T1000 (cell line): ENCODE measurements around the gene PLA2G2F.
"Not testable (repeated sequence)": the region's sequence is repeated elsewhere in the genome, so short reads cannot be mapped to it uniquely, and the experiment has no call there.

Experiments
- DNase-seq: peaks from one replicate; lab custom pipeline; 2025; ENCODE audit warnings: mixed read lengths; lab: John Stamatoyannopoulos, UW

PLA2G2F gene

DNA sequence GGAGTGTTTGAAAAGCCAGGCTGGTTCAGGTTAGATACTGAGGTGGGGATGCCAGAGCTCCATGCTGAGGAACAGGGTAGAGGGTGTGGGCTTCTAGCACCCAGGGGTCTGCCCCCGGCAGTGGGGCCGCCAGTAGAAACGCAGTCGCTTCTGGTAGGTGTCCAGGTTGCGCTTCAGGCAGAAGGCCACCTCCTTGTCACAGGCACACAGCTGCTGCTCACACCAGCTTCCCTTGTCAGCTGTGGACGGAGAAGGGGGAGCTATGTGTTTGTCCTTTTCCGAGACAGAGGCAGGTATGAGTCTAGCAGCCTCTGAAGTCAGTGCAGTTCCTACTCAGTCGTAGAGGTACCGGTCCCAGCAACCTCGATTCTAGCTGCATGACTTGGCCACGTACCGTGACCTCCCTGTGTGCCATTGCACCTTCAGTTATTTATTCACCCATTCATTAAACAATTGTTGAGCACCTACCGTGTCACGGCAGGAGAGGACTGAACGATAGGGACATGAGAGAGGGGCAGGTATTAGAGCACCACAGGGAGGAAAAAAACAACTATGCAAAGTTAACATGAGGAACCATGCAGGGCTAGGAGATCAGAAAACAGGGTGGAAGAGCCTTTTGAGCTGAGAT is 25.0 kb upstream of the PLA2G2F start:
- DNase-seq: no peak

DNA sequence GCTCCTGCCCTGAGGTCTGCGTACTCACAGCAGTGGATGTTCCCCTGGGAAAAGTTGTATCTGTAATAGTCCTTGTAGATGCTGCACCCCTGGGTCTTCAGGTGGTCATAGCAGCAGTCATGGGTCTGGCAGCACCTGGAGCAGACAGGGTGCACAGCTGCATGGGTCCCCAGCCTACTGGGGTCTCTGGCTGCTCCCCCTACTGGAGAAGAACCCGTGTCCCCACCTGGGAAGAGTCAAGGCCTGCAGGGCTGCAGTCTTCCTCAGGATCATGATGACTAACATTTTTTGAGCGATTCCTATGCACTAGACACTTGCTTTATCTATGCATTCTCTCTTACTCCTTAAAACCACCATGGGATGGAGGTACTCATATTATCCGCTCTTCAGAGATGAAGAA is 23.6 kb upstream of the PLA2G2F start:
- no peak for DNase-seq

DNA sequence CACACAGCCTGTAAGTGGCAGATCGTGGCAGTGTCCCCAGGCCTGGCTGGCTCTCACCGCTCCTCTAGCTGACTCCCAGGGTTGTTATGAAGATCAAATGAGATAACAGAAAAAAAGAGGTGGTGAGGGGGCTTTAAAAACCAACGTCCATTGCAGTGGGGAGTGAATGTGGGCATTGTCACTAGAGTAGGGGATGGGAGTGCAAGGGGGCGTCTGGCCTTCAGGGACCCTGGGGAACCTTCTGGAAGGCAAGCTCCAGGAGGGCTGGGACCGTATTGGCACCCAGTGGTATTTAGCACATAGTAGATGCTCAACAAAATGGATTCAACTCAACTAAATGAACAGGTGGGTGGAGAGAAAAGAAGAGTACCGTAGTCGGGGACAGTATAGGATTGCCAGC is 23.2 kb upstream of the PLA2G2F start:
- DNase-seq: no peak

DNA sequence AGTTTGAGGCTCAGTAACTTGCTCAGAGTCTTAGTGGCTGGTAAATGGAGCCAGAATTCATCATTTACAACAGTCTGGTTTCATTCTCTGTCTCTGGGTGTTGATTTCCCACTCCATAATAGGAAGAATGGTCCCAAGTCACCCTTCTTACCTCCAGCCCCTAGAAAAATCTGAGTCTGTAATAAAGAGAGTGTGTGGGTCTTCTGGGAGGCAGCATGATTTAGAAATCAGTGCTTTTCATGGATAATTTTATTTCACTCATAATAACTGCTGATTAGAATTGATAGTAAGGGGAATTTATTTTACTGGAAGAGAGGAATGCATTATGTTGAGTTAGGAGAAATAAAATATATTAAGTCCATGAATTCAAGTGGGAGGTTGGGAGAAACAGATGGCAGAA is 21.9 kb upstream of the PLA2G2F start:
- DNase-seq: no peak

DNA sequence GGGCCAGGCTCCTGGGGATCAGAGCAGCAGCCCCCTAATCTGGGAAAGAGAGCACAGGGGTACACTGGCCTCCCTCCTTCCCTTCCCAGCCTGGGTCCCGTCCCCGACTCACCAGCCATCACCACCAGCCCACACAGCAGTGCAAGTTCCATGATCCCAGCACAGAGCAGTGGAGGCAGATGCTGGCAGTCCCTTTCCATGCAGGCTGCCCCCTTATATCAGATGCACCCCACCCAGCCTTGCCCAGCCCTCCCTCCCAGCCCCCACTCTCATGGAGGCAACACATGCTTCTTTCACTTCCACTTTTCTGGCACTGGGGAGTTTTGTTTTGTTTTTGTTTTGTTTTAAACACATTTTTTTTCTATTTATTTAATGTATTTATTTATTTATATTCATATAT is 19.8 kb upstream of the PLA2G2F start, which contains the start of gene PLA2G2D:
Gene PLA2G2D, minus strand, starts transcription at position 190 of the 400 bp plus-strand sequence. Its CDS starts 38 bp downstream, at position 152.
- no peak for DNase-seq

DNA sequence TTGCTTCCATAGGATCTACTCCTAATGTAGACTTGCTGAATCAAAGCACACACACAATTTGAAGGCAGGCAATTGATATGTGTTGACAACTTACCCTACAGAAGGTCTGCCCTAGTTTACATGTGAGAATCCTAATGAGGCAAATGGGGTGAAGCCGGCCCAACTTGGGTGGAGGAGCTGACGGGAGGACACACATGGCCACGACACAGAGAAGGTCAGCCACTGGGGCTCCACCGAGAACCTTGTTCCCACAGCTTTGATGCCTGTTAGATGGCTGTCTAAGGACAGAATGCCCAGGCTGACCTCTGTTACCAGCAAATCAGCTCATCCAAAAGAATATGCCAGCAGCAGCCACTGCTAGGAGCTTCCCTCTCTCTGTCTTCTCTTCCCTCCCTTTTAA is 18.3 kb upstream of the PLA2G2F start:
- DNase-seq: no peak

DNA sequence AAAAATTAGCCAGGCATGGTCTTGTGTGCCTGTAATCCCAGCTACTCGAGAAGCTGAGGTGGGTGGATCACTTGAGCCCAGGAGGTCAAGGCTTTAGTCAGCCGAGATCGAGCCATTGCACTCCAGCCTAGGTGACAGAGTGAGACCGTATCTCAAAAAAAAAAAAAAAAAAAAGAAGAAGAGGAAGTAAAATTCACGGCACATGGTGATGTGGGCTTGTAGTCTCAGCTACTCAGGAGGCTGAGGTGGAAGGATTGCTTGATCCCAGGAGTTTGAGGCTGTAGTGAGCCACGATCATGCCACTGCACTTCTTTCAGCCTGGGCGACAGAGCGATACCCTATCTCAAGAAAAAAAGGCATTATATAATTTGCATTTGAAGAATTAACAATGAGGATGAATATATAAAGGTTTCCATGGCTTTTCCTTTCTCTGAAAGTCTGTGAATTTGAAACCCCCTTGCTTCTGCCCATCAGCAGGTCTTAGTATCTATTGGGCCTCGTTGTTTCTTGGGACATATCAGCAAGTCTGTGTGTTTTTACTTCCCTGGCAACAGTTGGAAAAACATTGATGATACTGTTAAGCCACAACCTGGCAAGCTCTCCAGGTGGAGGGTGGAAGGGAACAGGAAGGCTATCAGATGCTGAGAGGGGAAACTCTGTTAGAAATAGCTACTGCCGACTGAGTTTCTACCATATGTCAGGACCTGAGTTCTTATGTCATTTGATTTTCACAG is 15.2 kb upstream of the PLA2G2F start:
- DNase-seq: no peak

DNA sequence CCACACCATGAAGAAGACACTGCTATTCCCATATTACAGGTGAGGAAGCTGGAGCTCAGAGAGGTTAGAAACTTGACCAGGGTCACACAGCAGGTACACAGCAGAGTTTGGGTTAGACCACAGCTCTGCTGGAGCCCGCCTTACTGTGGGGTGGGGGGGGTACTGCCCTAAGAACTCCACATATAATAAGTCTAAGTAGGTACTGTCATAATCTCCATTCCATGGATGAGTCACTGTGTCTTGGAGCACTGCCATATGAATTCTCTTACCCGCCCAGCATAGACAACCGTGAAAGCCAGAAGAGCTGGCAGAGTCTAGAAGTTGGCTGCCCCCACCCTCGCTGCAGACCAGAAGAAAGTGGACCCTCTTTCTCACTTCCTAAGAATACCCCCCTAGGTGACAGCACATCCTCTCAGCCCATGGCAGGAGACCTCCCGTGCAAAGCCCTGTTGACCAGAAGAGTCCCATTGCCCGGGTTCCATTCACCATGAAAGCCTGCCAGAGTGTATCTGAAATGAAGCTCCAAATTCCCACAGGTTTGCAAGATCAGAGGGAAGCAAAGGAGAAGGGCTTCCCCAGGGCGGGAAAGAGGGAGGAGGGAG is 14.6 kb upstream of the PLA2G2F start:
- DNase-seq: peak; percentile 10

DNA sequence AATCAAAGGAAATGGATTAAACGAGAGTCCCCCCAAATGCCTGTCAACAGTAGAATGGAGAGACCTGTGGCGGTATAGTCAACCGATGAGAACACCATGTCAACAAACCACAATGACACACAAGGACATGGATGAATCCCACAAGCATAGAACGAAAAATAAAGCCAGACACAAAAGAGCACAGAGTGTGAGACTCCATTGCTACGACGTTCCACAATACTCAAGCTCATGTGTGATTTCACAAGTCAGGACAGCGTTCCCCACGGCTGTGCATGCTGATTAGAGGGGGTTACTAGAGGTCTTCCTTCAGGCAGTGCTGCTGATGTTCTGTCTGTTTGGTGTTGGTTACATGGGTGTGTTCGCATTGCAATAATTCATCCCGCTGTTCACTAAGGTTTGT is 14.0 kb upstream of the PLA2G2F start:
- DNase-seq: no peak

DNA sequence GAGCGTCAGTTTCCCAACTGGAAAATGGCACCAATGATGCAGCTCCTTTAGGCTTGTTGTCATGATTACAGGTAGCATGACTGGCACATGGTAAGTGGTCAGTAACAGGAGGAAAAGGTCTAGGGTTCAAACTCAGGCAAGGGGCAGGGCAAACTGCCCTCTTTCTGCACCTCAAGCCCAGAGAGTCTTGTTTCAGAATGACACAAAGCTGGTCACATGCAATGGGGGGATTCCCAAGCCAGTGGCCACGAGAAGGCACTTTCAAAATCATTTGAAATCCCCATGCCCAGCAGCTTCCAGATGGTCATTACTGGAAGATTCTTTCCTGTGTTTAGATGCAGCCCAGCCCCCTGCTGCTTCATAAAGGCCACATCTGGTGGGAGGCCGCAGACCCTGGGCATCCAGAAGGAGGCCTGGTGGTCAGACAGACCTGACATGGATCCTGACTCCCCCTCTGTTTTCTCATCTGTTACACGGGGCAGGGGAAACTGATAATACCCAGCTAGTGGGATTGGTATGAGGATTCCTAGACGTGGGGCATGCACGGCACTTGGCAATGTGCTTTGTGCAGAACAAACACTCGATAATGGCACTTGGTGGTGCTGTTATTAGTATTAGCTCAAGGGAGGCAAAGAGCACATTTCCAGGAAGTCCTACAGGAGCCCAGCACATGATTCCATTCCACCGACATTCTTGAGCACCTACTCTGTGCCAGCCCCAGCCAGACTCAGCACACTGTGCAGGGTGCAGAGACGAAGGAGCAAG is 12.9 kb upstream of the PLA2G2F start:
- no peak for DNase-seq

DNA sequence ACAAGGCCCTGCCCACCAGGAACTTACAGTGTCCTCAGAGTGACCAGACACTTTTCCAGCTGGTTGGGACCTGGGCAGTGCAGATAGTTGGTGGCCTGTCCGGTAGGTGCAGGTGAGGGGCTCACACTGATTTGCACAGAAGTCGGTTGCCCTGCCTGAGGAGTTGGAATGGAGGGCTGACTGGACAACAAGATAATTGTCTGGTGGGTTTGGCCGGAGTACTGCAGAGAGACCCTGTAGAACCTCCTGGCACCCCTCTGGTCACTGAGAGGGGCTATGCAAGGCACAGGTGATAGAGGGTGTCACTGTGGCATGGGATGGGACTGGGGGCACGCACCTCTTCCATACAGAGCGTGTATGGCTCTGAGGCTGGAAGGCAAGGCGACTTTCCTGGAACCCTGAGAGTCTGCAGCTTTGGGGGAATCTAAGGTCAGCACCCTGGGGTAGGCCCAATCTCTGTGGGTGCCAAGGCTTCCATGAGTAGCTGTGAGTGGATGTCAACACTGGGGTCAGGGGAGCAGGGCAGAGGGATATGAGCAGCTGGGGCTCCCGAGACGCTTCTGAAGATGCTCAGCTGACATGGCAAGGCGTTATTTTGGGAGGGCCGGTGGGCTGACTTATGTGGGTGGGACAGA is 12.2 kb upstream of the PLA2G2F start:
- DNase-seq: no peak

DNA sequence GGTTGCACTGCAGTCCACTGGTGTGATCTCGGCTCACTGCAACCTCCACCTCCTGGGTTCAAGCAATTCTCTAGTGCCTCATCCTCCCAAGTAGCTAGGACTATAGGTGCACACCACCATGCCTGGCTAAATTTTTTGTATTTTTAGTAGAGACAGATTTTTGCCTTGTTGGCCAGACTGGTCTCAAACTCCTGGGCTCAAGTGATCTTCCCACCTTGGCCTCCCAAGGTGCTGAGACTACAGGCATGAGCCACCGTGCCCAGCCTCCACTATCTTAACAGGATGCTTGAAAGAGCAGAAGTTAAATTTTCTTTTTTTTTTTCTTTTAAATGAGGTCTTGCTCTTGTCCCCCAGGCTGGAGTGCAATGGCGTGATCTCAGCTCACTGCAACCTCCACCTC is 8.6 kb upstream of the PLA2G2F start:
- not testable (repeated sequence) for DNase-seq

DNA sequence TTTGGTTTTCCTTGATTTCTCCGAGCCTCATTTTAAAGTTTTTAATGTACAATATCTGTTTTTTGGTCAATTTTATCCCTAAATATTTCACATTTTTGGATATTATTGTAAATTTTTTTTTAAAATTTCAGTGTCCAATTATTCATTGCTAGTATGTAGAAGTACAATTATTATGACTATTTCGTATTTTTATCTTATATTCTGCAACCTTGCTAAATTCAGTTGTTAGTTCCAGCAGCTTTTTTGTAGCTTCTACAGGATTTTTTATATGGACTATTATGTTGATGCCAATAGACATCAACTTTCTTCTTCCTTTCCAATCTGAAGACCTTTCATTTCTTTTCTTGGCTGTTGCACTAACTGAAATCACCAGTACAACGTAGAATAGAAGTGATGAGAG is 4.1 kb upstream of the PLA2G2F start:
- no peak for DNase-seq

DNA sequence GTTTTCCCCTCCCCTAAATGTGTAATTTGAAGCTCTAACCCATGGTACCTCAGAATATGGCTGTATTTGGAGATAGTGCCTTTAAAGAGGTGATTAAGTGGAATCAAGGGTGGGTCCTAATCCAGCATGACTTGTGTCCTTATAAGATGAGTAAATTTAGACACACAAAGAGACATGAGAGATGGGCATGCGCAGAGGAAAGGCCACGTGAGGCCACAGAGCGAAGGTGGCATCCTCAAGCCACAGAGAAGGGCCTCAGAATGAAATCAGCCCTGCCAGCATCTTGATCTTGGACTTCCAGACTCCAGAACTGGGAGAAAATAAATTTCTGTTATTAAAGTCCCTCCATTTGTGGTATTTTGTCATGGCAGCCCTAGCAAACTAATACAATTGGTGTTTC is 2.9 kb upstream of the PLA2G2F start:
- DNase-seq: no peak

DNA sequence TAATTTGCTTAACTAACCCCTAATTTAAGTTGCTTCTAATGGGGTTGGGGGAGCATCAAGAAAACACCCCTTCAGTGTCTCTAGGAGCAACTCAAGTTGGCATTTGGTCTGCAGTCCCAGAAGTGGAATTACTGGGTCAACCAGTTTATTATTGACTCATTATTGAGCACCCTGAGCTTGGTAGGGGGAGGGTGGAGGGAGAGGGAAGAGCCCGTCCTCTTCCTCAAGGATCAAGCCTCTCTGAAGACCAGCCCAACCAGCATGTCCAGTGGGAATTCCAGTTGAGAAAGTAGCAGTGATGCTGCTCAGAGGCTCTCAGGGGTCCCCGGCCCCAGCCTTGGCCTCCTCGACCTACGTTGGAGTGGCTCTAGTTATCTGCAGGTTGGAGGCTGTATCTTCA is 2.1 kb upstream of the PLA2G2F start:
- DNase-seq: no peak

DNA sequence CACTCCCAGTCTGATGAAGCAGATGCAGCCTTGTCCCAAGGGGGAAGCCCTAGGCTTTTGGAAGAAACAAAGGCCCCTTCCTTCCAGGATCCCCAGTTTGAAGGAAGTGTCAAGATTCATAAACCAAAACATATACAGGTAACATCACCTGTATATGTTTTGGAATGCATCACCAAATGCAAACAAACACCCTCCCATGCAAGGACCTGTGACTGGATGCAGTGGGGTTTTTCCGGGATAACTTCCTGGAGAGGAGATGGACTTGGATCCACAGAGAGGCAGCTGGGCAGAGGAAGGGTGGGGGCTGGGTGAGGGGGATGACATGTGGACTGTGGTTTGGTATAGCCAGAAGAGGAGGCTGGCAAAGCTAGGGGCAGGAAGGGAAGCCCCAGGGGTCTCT is 1.5 kb upstream of the PLA2G2F start:
- DNase-seq: no peak

DNA sequence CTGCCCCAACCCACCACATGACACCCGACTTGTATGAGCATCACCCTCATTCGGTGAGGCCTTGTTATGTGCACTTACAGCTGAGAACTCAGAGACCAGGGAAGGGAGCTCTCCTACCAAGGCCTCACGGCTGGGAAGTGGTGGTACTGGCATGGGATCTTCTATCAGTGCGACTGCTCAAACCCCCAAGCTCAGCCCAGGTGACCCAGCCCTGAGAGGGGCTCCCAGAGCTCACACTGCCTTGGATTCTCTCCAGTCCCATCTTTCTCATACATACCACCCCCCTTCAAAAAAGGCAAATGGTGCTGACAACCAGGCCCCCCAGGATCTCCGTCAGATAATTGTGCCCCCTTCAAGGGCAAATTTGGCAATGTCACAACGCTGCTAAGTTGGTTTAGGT is 777 bp upstream of the PLA2G2F start:
- DNase-seq: no peak

DNA sequence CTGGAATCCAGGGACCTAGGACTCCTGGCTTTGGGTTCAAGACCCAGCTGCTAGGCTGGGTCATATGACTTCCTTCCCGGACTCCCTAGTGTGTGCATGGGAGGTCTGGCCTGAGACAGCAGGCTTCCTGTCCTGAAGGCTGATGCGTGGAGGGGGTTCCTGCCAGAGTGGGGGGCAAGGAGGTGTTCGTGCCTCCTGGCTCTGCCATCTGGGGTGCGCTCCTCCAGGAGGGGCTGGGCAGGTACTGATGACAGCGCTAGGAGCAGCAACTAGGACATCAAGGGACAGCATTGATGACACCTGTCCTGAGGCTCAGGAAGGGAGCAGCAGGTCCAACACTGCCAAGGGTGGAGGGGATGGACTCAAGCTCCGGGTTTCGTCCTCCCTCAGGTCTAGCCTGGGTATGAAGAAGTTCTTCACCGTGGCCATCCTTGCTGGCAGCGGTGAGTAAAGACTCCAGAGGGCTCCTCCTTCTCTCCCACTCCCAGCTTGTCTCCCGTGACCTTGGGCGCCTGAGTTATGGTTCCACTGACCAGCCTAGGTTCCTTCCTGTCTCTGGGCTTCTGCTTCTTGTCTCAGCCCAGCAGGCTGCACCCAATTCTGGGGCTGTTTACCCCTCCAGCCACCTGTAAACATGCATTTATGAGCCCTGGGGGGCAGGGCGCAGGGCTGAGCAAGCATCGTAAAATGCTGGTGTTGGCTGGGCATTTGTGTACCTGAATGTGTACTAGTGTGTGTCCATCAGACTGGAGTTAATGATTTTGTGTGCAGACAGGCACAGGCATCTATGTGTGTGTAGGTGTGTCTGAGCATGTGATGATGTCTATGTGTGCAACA is 871 bp downstream of the PLA2G2F start:
- no peak for DNase-seq

DNA sequence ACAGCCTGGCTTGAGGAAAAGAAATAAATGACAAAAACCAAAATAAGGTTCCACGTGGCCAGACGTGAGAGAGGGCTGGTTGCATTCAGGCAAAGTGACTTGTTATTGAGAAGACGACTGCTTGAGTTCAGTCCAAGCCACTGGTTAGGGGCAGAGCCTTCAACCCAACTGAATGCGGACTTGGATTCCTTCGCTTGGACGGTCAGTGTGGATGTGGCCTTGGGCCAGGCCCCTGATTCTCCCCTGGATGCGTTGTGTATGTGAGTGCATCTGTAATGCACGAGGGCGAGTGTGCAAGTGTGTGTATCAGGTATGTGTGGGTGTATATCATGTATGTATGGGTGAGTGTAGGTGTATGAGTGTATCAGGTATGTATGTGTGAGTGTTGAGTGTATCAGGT is 1.9 kb downstream of the PLA2G2F start:
- DNase-seq: no peak

DNA sequence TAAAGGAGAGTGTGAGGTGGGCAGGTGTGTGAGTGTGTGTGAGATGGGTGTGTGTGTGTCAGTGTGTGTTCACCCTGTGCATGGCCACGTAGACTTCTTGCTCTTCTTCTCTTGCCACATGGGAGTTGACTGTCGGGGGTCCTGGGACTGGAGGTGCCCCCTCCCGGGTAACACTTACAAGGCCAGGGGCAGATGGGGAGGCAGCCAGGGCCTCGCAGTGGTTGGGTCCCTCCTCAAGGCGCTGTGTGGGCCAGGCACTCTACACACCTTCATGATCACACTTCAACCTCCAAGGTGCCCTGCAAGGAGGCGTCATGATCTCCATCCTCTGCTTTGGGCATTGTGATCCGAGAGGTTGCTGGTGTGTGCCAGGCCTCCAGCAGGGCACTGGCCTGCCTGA is 2.3 kb downstream of the PLA2G2F start:
- no peak for DNase-seq

DNA sequence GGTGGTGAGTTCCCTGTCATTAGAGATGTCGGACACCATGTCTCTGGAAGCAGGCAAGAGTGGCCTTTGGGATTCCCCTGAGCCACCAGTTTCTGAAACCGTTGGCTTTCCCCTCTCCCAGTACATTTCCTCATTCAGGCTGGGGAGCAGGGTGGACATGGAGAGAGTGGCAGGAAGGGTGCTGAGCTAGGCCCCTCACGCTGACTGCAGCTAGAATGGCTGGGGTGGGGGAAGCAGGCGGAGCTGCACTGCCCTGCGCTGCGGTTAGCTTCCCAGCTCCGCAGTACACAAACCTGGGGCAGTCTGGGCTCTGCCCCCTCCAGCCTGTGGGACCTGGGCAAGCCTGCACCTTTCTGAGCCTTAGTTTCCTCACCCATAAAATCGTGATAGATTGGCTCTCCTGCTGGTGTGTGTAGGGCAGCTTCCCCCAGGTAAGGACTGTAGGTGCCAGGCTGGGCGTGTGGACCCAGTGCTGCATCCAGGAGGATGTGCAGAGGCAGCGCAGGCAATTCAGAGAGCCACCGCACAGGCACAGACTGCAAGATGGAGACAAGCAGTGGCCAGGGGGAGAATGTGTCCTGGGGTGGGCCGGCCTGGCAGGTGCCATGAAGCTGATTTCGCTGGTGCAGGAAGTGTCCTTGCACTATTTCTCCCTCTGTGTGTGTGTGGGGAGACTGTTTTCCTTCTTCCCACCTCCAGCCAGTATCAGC is 3.0 kb downstream of the PLA2G2F start:
- no peak for DNase-seq
